CD14-positive monocyte (primary cell): ENCODE measurements around the gene REV3L. TPM values are rescaled to one million over a fixed set of nuclear protein-coding genes. Genes with fewer than 3 reads are reported as not detected.
A peak's percentile ranks its signal among the peaks of the same experiment; 100 is the strongest.

Experiments used
- DNase-seq, 3 donors: peaks; one replicate each; pipeline ENCODE4 v3.0.0-alpha.2; 2011 to 2022
- H2AFZ ChIP-seq: 2 replicates; pipeline ENCODE4 v1.6.0; 2012; ENCODE audit warnings: mild to moderate bottlenecking, low read depth, low read length, inconsistent platforms; ENCODE audit not compliant: insufficient read depth, poor library complexity, severe bottlenecking
- H3K27ac ChIP-seq, 2 donors: 1 replicate in 1 of 2; 2 replicates in 1 of 2; pipeline ENCODE4 v1.5.1; 2012 to 2013; ENCODE audit warnings: low read length in 2 of 2, control low read depth in 1 of 2, inconsistent platforms in 1 of 2, low read depth in 1 of 2, mild to moderate bottlenecking in 1 of 2
- H3K27me3 ChIP-seq, 2 donors: one replicate each; pipeline versions ENCODE4 v1.6.0 to v1.6.1; 2011 to 2013; ENCODE audit warnings: low read length in 2 of 2; ENCODE audit not compliant: control insufficient read depth in 2 of 2, insufficient read depth in 2 of 2
- H3K36me3 ChIP-seq, 2 donors: replicated peaks in 1 of 2; 1 replicate in 1 of 2; 2 replicates in 1 of 2; pipeline versions ENCODE4 v1.5.1 to v1.6.1; 2012 to 2013; ENCODE audit warnings: low read length in 2 of 2, control low read depth in 1 of 2, inconsistent platforms in 1 of 2, mild to moderate bottlenecking in 1 of 2; ENCODE audit not compliant: insufficient read depth in 2 of 2, control insufficient read depth in 1 of 2
- H3K4me1 ChIP-seq, 2 donors: 1 replicate in 1 of 2; 2 replicates in 1 of 2; pipeline versions ENCODE4 v1.5.1 to v1.6.1; 2012 to 2013; ENCODE audit warnings: low read length in 2 of 2, control low read depth in 1 of 2, inconsistent platforms in 1 of 2, mild to moderate bottlenecking in 1 of 2, moderate library complexity in 1 of 2; ENCODE audit not compliant: insufficient read depth in 2 of 2, control insufficient read depth in 1 of 2
- H3K4me2 ChIP-seq: replicated peaks from 2 replicates; pipeline ENCODE3; 2012; ENCODE audit warnings: low read length, moderate library complexity, mild to moderate bottlenecking; ENCODE audit not compliant: poor library complexity, severe bottlenecking; ENCODE audit errors: extremely low read depth
- H3K4me3 ChIP-seq, 3 experiments: fragments of 200-600 bp in 1 of 3; sonication (generic) in 1 of 3; replicated peaks in 1 of 3; 1 replicate in 2 of 3; 2 replicates in 1 of 3; pipeline ENCODE4 v1.5.1; 2011 to 2013; ENCODE audit warnings: low read length in 3 of 3, mild to moderate bottlenecking in 3 of 3, control low read depth in 2 of 3, low read depth in 2 of 3, inconsistent platforms in 1 of 3, moderate library complexity in 1 of 3
- H3K79me2 ChIP-seq: 2 replicates; pipeline ENCODE4 v1.6.0; 2012; ENCODE audit warnings: mild to moderate bottlenecking, control low read depth, inconsistent platforms, low read length, moderate library complexity; ENCODE audit not compliant: insufficient read depth
- H3K9ac ChIP-seq: 2 replicates; pipeline ENCODE4 v1.6.0; 2017; ENCODE audit warnings: low read length, mild to moderate bottlenecking; ENCODE audit not compliant: insufficient read depth, poor library complexity, severe bottlenecking
- H3K9me3 ChIP-seq, 2 donors: replicated peaks in 1 of 2; 1 replicate in 1 of 2; 2 replicates in 1 of 2; pipeline versions ENCODE4 v1.5.1 to v1.6.1; 2012 to 2013; ENCODE audit warnings: low read length in 2 of 2, control low read depth in 1 of 2; ENCODE audit not compliant: control insufficient read depth in 1 of 2, insufficient read depth in 1 of 2
- H4K20me1 ChIP-seq: 2 replicates; pipeline ENCODE4 v1.6.0; 2012; ENCODE audit warnings: mild to moderate bottlenecking, low read length, control low read depth, moderate library complexity; ENCODE audit not compliant: insufficient read depth
- H3K27ac Mint-ChIP-seq, 7 donors: one replicate each; pipeline ENCODE4 v1.8.0; 2020; ENCODE audit warnings: mild to moderate bottlenecking in 7 of 7, mixed read lengths in 7 of 7, moderate library complexity in 6 of 7, inconsistent platforms in 2 of 7
- H3K27me3 Mint-ChIP-seq, 3 donors: one replicate each; pipeline ENCODE4 v1.8.0; 2021 to 2022; ENCODE audit warnings: low read depth in 3 of 3, mild to moderate bottlenecking in 3 of 3, mixed read lengths in 3 of 3, moderate library complexity in 3 of 3, inconsistent platforms in 1 of 3
- H3K36me3 Mint-ChIP-seq, 2 donors: one replicate each; pipeline ENCODE4 v1.8.0; 2020; ENCODE audit warnings: mixed read lengths in 2 of 2, inconsistent platforms in 1 of 2, mild to moderate bottlenecking in 1 of 2
- H3K4me1 Mint-ChIP-seq: one replicate; pipeline ENCODE4 v1.8.0; 2020; ENCODE audit warnings: mild to moderate bottlenecking, mixed read lengths
- H3K4me3 Mint-ChIP-seq, 2 donors: one replicate each; pipeline ENCODE4 v1.8.0; 2020; ENCODE audit warnings: mild to moderate bottlenecking in 2 of 2, mixed read lengths in 2 of 2, moderate library complexity in 1 of 2
- H3K9me3 Mint-ChIP-seq, 7 donors: one replicate each; pipeline ENCODE4 v1.8.0; 2020 to 2022; ENCODE audit warnings: mixed read lengths in 7 of 7, mild to moderate bottlenecking in 6 of 7, moderate library complexity in 6 of 7, inconsistent platforms in 2 of 7
- CTCF ChIP-seq: fragments of 200-600 bp; IDR thresholded peaks from one replicate; pipeline ENCODE4 v1.8.0; 2022; ENCODE audit warnings: antibody characterized with exemption, mild to moderate bottlenecking
- WGBS: methylation state at CpG from one replicate; pipeline ENCODE4 v1.1.5; 2013; ENCODE audit warnings: missing lambda C conversion rate; ENCODE audit not compliant: insufficient coverage; 5-methylcytosine and 5-hydroxymethylcytosine counted together
- intact Hi-C, 2 donors: fragments of 100-400 bp; cut with micrococcal nuclease; formaldehyde crosslinking; loops; one replicate each; pipeline versions ENCODE4 v1.15.0 to v1.15.1; 2023
- polyA plus RNA-seq, 3 donors: library from polyadenylated mRNA; depleted of rRNA in 1 of 3; unstranded in 2 of 3; stranded (reverse) in 1 of 3; fragments of 300-500 nt in 2 of 3; fragments of >200 nt in 1 of 3; fragmentation: Illumina TruSeq in 2 of 3; gene quantifications; 1 replicate in 2 of 3; 2 replicates in 1 of 3; pipeline ENCODE4 v1.2.3, GENCODE V29; 2012 to 2021

Gene REV3L
- polyA plus RNA-seq, 3 donors, result 3.4 to 5.7 (median 4.9) TPM

GRCh38 chr6:111432511-111432910 is 50.5 kb downstream of the REV3L start:
- H3K4me3 Mint-ChIP-seq, result no peak overlapping the region

GRCh38 chr6:111430605-111431376 is 52.2 kb downstream of the REV3L start:
- peaks cover 10 to 18% of the 10 kb centered on the region in 2 donors for H3K4me1 ChIP-seq
- peak overlapping the region in 1 of 7 donors; percentile 52 for H3K27ac Mint-ChIP-seq
- TF ChIP-seq CTCF, result no peak
- no peak overlapping the region for H3K9ac ChIP-seq
- H3K27ac ChIP-seq, result no peak overlapping the region
- no peaks in the 10 kb centered on the region for H3K9me3 ChIP-seq
- H3K4me3 Mint-ChIP-seq, result no peak overlapping the region
- H3K36me3 Mint-ChIP-seq, result peaks cover 14 to 18% of the 10 kb centered on the region in 2 donors
- H3K27me3 Mint-ChIP-seq, result peaks cover 0 to 5% (median 3%) of the 10 kb centered on the region in 3 donors
- no peaks in the 10 kb centered on the region for H3K36me3 ChIP-seq
- peaks cover 23% of the 10 kb centered on the region for H3K4me1 Mint-ChIP-seq
- peaks cover 3% of the 10 kb centered on the region for H4K20me1 ChIP-seq
- WGBS, result 95% methylated on average over 7 of the region's 11 CpGs
- no peak for DNase-seq
- H3K27me3 ChIP-seq, result no peaks in the 10 kb centered on the region
- no peak overlapping the region for H2AFZ ChIP-seq
- intact Hi-C loops, result no loop called here
- no peak overlapping the region for H3K4me2 ChIP-seq
- peaks cover 31% of the 10 kb centered on the region for H3K79me2 ChIP-seq
- H3K9me3 Mint-ChIP-seq, result peaks cover 2 to 18% (median 10%) of the 10 kb centered on the region in 7 donors
- no peak overlapping the region for H3K4me3 ChIP-seq

More at GRCh38 chr6:111432511-111432910, 50.5 kb downstream of the REV3L start:
- no peak overlapping the region for H3K4me2 ChIP-seq
- H3K9ac ChIP-seq, result no peak overlapping the region
- H3K36me3 ChIP-seq, result no peaks in the 10 kb centered on the region
- intact Hi-C loops, result no loop called here
- no peak overlapping the region for H3K27ac ChIP-seq
- Mint-ChIP-seq H3K27ac (no peak overlapping the region), H3K36me3 (peaks cover 14 to 18% of the 10 kb centered on the region in 2 donors), H3K4me1 (peaks cover 22% of the 10 kb centered on the region), H3K9me3 (peaks cover 2 to 17% (median 10%) of the 10 kb centered on the region in 7 donors), H3K27me3 (peaks cover 0 to 5% (median 3%) of the 10 kb centered on the region in 3 donors)
- H3K4me3 ChIP-seq, result no peak overlapping the region
- peaks cover 44% of the 10 kb centered on the region for H3K79me2 ChIP-seq
- no CpG with 5 or more reads among the region's 1 CpG for WGBS
- peaks cover 3% of the 10 kb centered on the region for H4K20me1 ChIP-seq
- H3K9me3 ChIP-seq, result no peaks in the 10 kb centered on the region
- peaks cover 6 to 9% of the 10 kb centered on the region in 2 donors for H3K4me1 ChIP-seq
- DNase-seq, result no peak
- TF ChIP-seq CTCF, result no peak
- no peaks in the 10 kb centered on the region for H3K27me3 ChIP-seq
- no peak overlapping the region for H2AFZ ChIP-seq
